PC-9 (cell line): ENCODE measurements around the gene EDAR.

Experiments
- EZH2 ChIP-seq: fragments of 200-600 bp; sonication (generic); IDR thresholded peaks from 2 replicates; pipeline ENCODE4 v1.8.0; 2017; ENCODE audit warnings: antibody characterized with exemption, low read depth
- TF ChIP-seq, protein P1 (sequence below): fragments of 200-600 bp; sonication (generic); conservative IDR thresholded peaks from 2 replicates; pipeline ENCODE4 v1.6.1; 2017; ENCODE audit warnings: mixed run types, antibody characterized with exemption, mild to moderate bottlenecking, moderate library complexity

- TF ChIP-seq, protein P1, sequence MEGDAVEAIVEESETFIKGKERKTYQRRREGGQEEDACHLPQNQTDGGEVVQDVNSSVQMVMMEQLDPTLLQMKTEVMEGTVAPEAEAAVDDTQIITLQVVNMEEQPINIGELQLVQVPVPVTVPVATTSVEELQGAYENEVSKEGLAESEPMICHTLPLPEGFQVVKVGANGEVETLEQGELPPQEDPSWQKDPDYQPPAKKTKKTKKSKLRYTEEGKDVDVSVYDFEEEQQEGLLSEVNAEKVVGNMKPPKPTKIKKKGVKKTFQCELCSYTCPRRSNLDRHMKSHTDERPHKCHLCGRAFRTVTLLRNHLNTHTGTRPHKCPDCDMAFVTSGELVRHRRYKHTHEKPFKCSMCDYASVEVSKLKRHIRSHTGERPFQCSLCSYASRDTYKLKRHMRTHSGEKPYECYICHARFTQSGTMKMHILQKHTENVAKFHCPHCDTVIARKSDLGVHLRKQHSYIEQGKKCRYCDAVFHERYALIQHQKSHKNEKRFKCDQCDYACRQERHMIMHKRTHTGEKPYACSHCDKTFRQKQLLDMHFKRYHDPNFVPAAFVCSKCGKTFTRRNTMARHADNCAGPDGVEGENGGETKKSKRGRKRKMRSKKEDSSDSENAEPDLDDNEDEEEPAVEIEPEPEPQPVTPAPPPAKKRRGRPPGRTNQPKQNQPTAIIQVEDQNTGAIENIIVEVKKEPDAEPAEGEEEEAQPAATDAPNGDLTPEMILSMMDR = no peak
- TF ChIP-seq EZH2 = no peak
These were observed 9.6 kb downstream of the EDAR start for GRCh38 chr2:108979461-108979860.
